Neuronal stem cell (in vitro differentiated cells): ENCODE results near the gene ST14.

Source experiments
- DNase-seq: peaks from one replicate; pipeline ENCODE4 v3.0.0-alpha.2; 2013; ENCODE audit warnings: low spot score
- H2AFZ ChIP-seq: one replicate; pipeline ENCODE4 v1.6.1; 2013; ENCODE audit warnings: mild to moderate bottlenecking, low read length, inconsistent platforms
- H2AK5ac ChIP-seq: 2 replicates; pipeline ENCODE4 v1.6.1; 2013; ENCODE audit warnings: low read depth, mild to moderate bottlenecking, inconsistent platforms, low read length, moderate library complexity, mixed read lengths
- H2BK120ac ChIP-seq: 2 replicates; pipeline ENCODE4 v1.6.1; 2013; ENCODE audit warnings: low read depth, mild to moderate bottlenecking, inconsistent platforms, low read length, moderate library complexity, mixed read lengths
- H2BK12ac ChIP-seq: one replicate; pipeline ENCODE4 v1.6.1; 2013; ENCODE audit warnings: low read length, inconsistent platforms
- H2BK15ac ChIP-seq: 2 replicates; pipeline ENCODE4 v1.6.1; 2013; ENCODE audit warnings: mild to moderate bottlenecking, low read length, inconsistent platforms, mixed read lengths
- H2BK5ac ChIP-seq: one replicate; pipeline ENCODE4 v1.6.1; 2013; ENCODE audit warnings: inconsistent platforms, mild to moderate bottlenecking, low read length, moderate library complexity
- H3K14ac ChIP-seq: one replicate; pipeline ENCODE4 v1.6.1; 2013; ENCODE audit warnings: low read length, inconsistent platforms
- H3K18ac ChIP-seq: 2 replicates; pipeline ENCODE4 v1.6.1; 2013; ENCODE audit warnings: low read length, inconsistent platforms
- H3K23ac ChIP-seq: 2 replicates; pipeline ENCODE4 v1.6.1; 2013; ENCODE audit warnings: low read depth, mild to moderate bottlenecking, mixed read lengths, low read length, inconsistent platforms; ENCODE audit not compliant: poor library complexity
- H3K27ac ChIP-seq: replicated peaks from 3 replicates; pipeline ENCODE4 v1.5.1; 2013; ENCODE audit warnings: low read length, inconsistent platforms
- H3K27me3 ChIP-seq, 3 experiments: 2 replicates each; pipeline ENCODE4 v1.6.1; 2013; ENCODE audit warnings: low read length in 3 of 3, mild to moderate bottlenecking in 2 of 3, inconsistent platforms in 1 of 3, low read depth in 1 of 3, mixed read lengths in 1 of 3, moderate library complexity in 1 of 3; ENCODE audit not compliant: control insufficient read depth in 3 of 3, insufficient read depth in 3 of 3
- H3K36me3 ChIP-seq, 2 donors: replicated peaks in 1 of 2; 2 replicates each; pipeline ENCODE4 v1.6.1; 2013; ENCODE audit warnings: low read length in 2 of 2; ENCODE audit not compliant: control insufficient read depth in 2 of 2, insufficient read depth in 2 of 2
- H3K4ac ChIP-seq: 2 replicates; pipeline ENCODE4 v1.6.1; 2013; ENCODE audit warnings: inconsistent platforms, mild to moderate bottlenecking, low read length, moderate library complexity
- H3K4me1 ChIP-seq, 2 donors: 1 replicate in 1 of 2; 2 replicates in 1 of 2; pipeline ENCODE4 v1.6.1; 2013; ENCODE audit warnings: low read length in 2 of 2, low read depth in 1 of 2; ENCODE audit not compliant: control insufficient read depth in 2 of 2, insufficient read depth in 1 of 2
- H3K4me2 ChIP-seq: one replicate; pipeline ENCODE4 v1.6.1; 2013; ENCODE audit warnings: mild to moderate bottlenecking, low read length, inconsistent platforms; ENCODE audit not compliant: insufficient read depth, poor library complexity, severe bottlenecking
- H3K4me3 ChIP-seq, 2 donors: 2 replicates each; pipeline ENCODE4 v1.5.1; 2013; ENCODE audit warnings: low read length in 2 of 2, mild to moderate bottlenecking in 2 of 2, inconsistent platforms in 1 of 2, moderate library complexity in 1 of 2
- H3K79me1 ChIP-seq: one replicate; pipeline ENCODE4 v1.6.1; 2013; ENCODE audit warnings: low read depth, mild to moderate bottlenecking, inconsistent platforms, low read length, moderate library complexity
- H3K9ac ChIP-seq: one replicate; pipeline ENCODE4 v1.6.1; 2013; ENCODE audit warnings: mild to moderate bottlenecking, low read depth, low read length, inconsistent platforms; ENCODE audit not compliant: poor library complexity
- H3K9me3 ChIP-seq, 2 donors: replicated peaks in 1 of 2; 2 replicates each; pipeline versions ENCODE3 to v1.6.1; 2013; ENCODE audit warnings: low read length in 2 of 2, mild to moderate bottlenecking in 2 of 2, inconsistent platforms in 1 of 2, low read depth in 1 of 2, mixed read lengths in 1 of 2, moderate library complexity in 1 of 2; ENCODE audit not compliant: control insufficient read depth in 2 of 2, insufficient read depth in 1 of 2
- H4K8ac ChIP-seq: one replicate; pipeline ENCODE4 v1.6.1; 2013; ENCODE audit warnings: low read depth, mild to moderate bottlenecking, inconsistent platforms, low read length, moderate library complexity
- H4K91ac ChIP-seq: one replicate; pipeline ENCODE4 v1.6.1; 2013; ENCODE audit warnings: low read length, low read depth, mild to moderate bottlenecking, inconsistent platforms; ENCODE audit not compliant: poor library complexity
- WGBS, 2 donors: extraction: QIAGEN DNeasy Blood & Tissue Kit; methylation state at CpG; one replicate each; pipeline ENCODE4 v1.1.7; 2013; ENCODE audit warnings: missing lambda C conversion rate in 2 of 2, mixed read lengths in 1 of 2; ENCODE audit not compliant: insufficient read length in 2 of 2, insufficient replicate concordance in 1 of 2; ENCODE audit errors: extremely low coverage in 2 of 2; 5-methylcytosine and 5-hydroxymethylcytosine counted together

ST14 gene

GRCh38 chr11:130167146-130167545 is 7.6 kb downstream of the ST14 start:
- H3K14ac ChIP-seq = no peak overlapping the region

GRCh38 chr11:130168105-130168504 is 8.5 kb downstream of the ST14 start:
- Histone ChIP-seq H3K14ac (no peak overlapping the region), H2BK15ac (no peak overlapping the region), H3K4me1 (peaks cover 0 to 2% of the 10 kb centered on the region in 2 donors), H3K4ac (no peak overlapping the region), H3K9ac (no peak overlapping the region), H2BK120ac (no peak overlapping the region), H2BK12ac (no peak overlapping the region), H3K27ac (no peak overlapping the region), H3K4me2 (no peak overlapping the region), H4K8ac (no peak overlapping the region), H3K4me3 (no peak overlapping the region), H2BK5ac (no peak overlapping the region), H2AFZ (no peak overlapping the region), H3K18ac (no peak overlapping the region), H3K36me3 (no peaks in the 10 kb centered on the region), H3K9me3 (no peaks in the 10 kb centered on the region), H4K91ac (no peak overlapping the region), H3K23ac (no peak overlapping the region), H3K79me1 (no peaks in the 10 kb centered on the region), H3K27me3 (peaks cover 0 to 34% (median 0%) of the 10 kb centered on the region in 3 experiments), H2AK5ac (no peak overlapping the region)
- no CpG with 5 or more reads among the region's 7 CpGs for whole genome bisulfite sequencing, 2 donors
- no peak for DNase-seq

More at GRCh38 chr11:130167146-130167545, 7.6 kb downstream of the ST14 start:
- WGBS, 2 donors = no CpG with 5 or more reads among the region's 3 CpGs
- no peak overlapping the region for H3K4me3 ChIP-seq
- H4K8ac ChIP-seq = no peak overlapping the region
- no peak overlapping the region for H2BK5ac ChIP-seq
- no peak overlapping the region for H3K9ac ChIP-seq
- H4K91ac ChIP-seq = no peak overlapping the region
- no peak overlapping the region for H2BK12ac ChIP-seq
- peaks cover 0 to 44% (median 5%) of the 10 kb centered on the region in 3 experiments for H3K27me3 ChIP-seq
- no peak overlapping the region for H2AFZ ChIP-seq
- no peaks in the 10 kb centered on the region for H3K9me3 ChIP-seq
- H3K27ac ChIP-seq = no peak overlapping the region
- no peaks in the 10 kb centered on the region for H3K79me1 ChIP-seq
- no peak overlapping the region for H2AK5ac ChIP-seq
- no peak for DNase-seq
- no peak overlapping the region for H2BK120ac ChIP-seq
- H3K4me2 ChIP-seq = no peak overlapping the region
- no peak overlapping the region for H3K4ac ChIP-seq
- H3K23ac ChIP-seq = no peak overlapping the region
- no peak overlapping the region for H3K18ac ChIP-seq
- H3K36me3 ChIP-seq = no peaks in the 10 kb centered on the region
- no peak overlapping the region for H2BK15ac ChIP-seq
- peaks cover 0 to 2% of the 10 kb centered on the region in 2 donors for H3K4me1 ChIP-seq

DNA sequence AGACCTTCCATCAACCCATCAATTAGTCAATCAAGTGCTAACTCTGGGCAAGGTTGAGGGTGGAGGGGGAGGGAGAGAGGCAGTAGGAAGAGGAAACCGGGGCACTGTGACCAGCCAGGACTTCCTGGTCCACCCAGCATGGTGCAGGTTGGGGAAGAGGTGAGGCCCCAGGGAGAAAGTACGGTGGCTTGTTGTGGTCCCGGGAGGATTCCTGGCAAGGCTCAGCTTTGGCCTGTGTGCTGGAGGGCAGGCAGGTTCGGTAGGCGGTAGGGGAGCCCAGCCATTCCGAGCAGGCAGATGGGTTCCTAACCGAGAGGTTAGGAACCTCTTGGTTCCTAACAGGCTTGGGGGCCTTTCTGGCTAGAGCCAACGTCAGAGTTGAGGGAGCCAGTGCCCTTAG is 10.8 kb downstream of the ST14 start:
- Histone ChIP-seq H2BK5ac (no peak overlapping the region), H4K91ac (no peak overlapping the region), H3K9ac (no peak overlapping the region), H2BK12ac (no peak overlapping the region), H3K4ac (no peak overlapping the region), H3K9me3 (no peaks in the 10 kb centered on the region), H3K14ac (no peak overlapping the region), H3K4me1 (no peaks in the 10 kb centered on the region), H2AFZ (no peak overlapping the region), H3K18ac (no peak overlapping the region), H2AK5ac (no peak overlapping the region), H3K27me3 (peaks cover 0 to 31% (median 0%) of the 10 kb centered on the region in 3 experiments), H3K4me3 (no peak overlapping the region), H2BK15ac (no peak overlapping the region), H3K23ac (no peak overlapping the region), H3K27ac (no peak overlapping the region), H3K4me2 (no peak overlapping the region), H4K8ac (no peak overlapping the region), H3K79me1 (no peaks in the 10 kb centered on the region), H3K36me3 (no peaks in the 10 kb centered on the region), H2BK120ac (no peak overlapping the region)
- DNase-seq = no peak
- no CpG with 5 or more reads among the region's 8 CpGs for WGBS, 2 donors

- no peak overlapping the region for H2AFZ ChIP-seq
- no peak overlapping the region for H3K27ac ChIP-seq
- no peak overlapping the region for H3K18ac ChIP-seq
- H2BK5ac ChIP-seq = no peak overlapping the region
- H3K79me1 ChIP-seq = no peaks in the 10 kb centered on the region
- peaks cover 0 to 2% of the 10 kb centered on the region in 2 donors for H3K9me3 ChIP-seq
- H4K91ac ChIP-seq = no peak overlapping the region
- no peak overlapping the region for H2BK12ac ChIP-seq
- no peak overlapping the region for H3K4ac ChIP-seq
- no peak overlapping the region for H3K9ac ChIP-seq
- no peak overlapping the region for H2AK5ac ChIP-seq
- no peak overlapping the region for H4K8ac ChIP-seq
- no CpG with 5 or more reads among the region's 5 CpGs for WGBS, 2 donors
- no peak overlapping the region for H2BK120ac ChIP-seq
- H3K14ac ChIP-seq = no peak overlapping the region
- DNase-seq = no peak
- peaks cover 0 to 25% (median 0%) of the 10 kb centered on the region in 3 experiments for H3K27me3 ChIP-seq
- H3K4me3 ChIP-seq = no peak overlapping the region
- no peak overlapping the region for H3K23ac ChIP-seq
- no peak overlapping the region for H3K4me2 ChIP-seq
- H3K4me1 ChIP-seq = no peaks in the 10 kb centered on the region
- H2BK15ac ChIP-seq = no peak overlapping the region
- no peaks in the 10 kb centered on the region for H3K36me3 ChIP-seq
Observed at GRCh38 chr11:130171534-130171933, 12.0 kb downstream of the ST14 start.
